Fibroblast of skin of left quadriceps (primary cell): ENCODE results near the gene INSYN2A.

Experiments used
- DNase-seq, 2 experiments: peaks; one replicate each; pipeline ENCODE4 v3.0.0-alpha.2; 2013; ENCODE audit warnings: low read depth in 2 of 2

INSYN2A gene

GRCh38 chr10:127196282-127197153, at the start of gene INSYN2A:
INSYN2A (minus strand) TSS chr10:127196591; CDS start chr10:127176395, 20,196 bp downstream.
- no peak for DNase-seq

GRCh38 chr10:127245456-127245855, 49.1 kb upstream of the INSYN2A start:
- no peak for DNase-seq

GRCh38 chr10:127243490-127244272, 47.3 kb upstream of the INSYN2A start:
- DNase-seq, result no peak

GRCh38 chr10:127242914-127243313, 46.5 kb upstream of the INSYN2A start:
- no peak for DNase-seq

- DNase-seq, result no peak
Measured at GRCh38 chr10:127236266-127236665, 39.9 kb upstream of the INSYN2A start.

- DNase-seq, result no peak
Measured at GRCh38 chr10:127234306-127234800, 38.0 kb upstream of the INSYN2A start.

- no peak for DNase-seq
Measured at GRCh38 chr10:127228195-127228787, 31.9 kb upstream of the INSYN2A start.

GRCh38 chr10:127227663-127228062, 31.3 kb upstream of the INSYN2A start:
- no peak for DNase-seq

GRCh38 chr10:127227027-127227426, 30.6 kb upstream of the INSYN2A start:
- no peak for DNase-seq

GRCh38 chr10:127221281-127221680, 24.9 kb upstream of the INSYN2A start:
- DNase-seq, result no peak

GRCh38 chr10:127218658-127219057, 22.3 kb upstream of the INSYN2A start:
- no peak for DNase-seq

- DNase-seq, result no peak
Measured at GRCh38 chr10:127216786-127217185, 20.4 kb upstream of the INSYN2A start.

GRCh38 chr10:127216274-127216673, 19.9 kb upstream of the INSYN2A start:
- DNase-seq, result no peak

- no peak for DNase-seq
Measured at GRCh38 chr10:127215866-127216265, 19.5 kb upstream of the INSYN2A start.

- no peak for DNase-seq
Measured at GRCh38 chr10:127210936-127211466, 14.6 kb upstream of the INSYN2A start.

GRCh38 chr10:127207081-127207480, 10.7 kb upstream of the INSYN2A start:
- no peak for DNase-seq

GRCh38 chr10:127203067-127203466, 6.7 kb upstream of the INSYN2A start:
- DNase-seq, result no peak

GRCh38 chr10:127200646-127201045, 4.3 kb upstream of the INSYN2A start:
- DNase-seq, result no peak

- DNase-seq, result no peak
Measured at GRCh38 chr10:127198721-127199120, 2.3 kb upstream of the INSYN2A start.

- no peak for DNase-seq
Measured at GRCh38 chr10:127198307-127198706, 1.9 kb upstream of the INSYN2A start.

- DNase-seq, result no peak
Measured at GRCh38 chr10:127197154-127197432, 702 bp upstream of the INSYN2A start.

GRCh38 chr10:127195571-127196281, 665 bp downstream of the INSYN2A start:
- DNase-seq, result no peak
